Naive B cell (primary cell): ENCODE data around the gene AGFG2. TPM values are rescaled to one million over a fixed set of nuclear protein-coding genes. Genes with fewer than 3 reads are reported as not detected.

Experiments used
- ATAC-seq, 2 donors: fragments of 150-1000 bp; cut with Tn5 transposase; 2 replicates each; pipeline ENCODE4 v1.10.0; 2021; ENCODE audit warnings: low read depth in 2 of 2, mild to moderate bottlenecking in 2 of 2, moderate library complexity in 2 of 2
- DNase-seq: peaks from one replicate; pipeline ENCODE4 v3.0.0; 2022
- H3K27ac Mint-ChIP-seq, 6 donors: one replicate each; pipeline ENCODE4 v1.8.0; 2020 to 2022; ENCODE audit warnings: mild to moderate bottlenecking in 6 of 6, mixed read lengths in 6 of 6, moderate library complexity in 5 of 6, inconsistent platforms in 2 of 6
- H3K27me3 Mint-ChIP-seq, 3 donors: one replicate each; pipeline ENCODE4 v1.8.0; 2021 to 2022; ENCODE audit warnings: mixed read lengths in 3 of 3, mild to moderate bottlenecking in 1 of 3
- H3K36me3 Mint-ChIP-seq, 2 donors: one replicate each; pipeline ENCODE4 v1.8.0; 2020 to 2022; ENCODE audit warnings: mixed read lengths in 2 of 2, inconsistent platforms in 1 of 2, mild to moderate bottlenecking in 1 of 2
- H3K4me1 Mint-ChIP-seq, 3 donors: one replicate each; pipeline ENCODE4 v1.8.0; 2020 to 2022; ENCODE audit warnings: mixed read lengths in 3 of 3, inconsistent platforms in 1 of 3, mild to moderate bottlenecking in 1 of 3, moderate library complexity in 1 of 3
- H3K4me3 Mint-ChIP-seq, 8 donors: one replicate each; pipeline ENCODE4 v1.8.0; 2020 to 2022; ENCODE audit warnings: mild to moderate bottlenecking in 8 of 8, mixed read lengths in 8 of 8, moderate library complexity in 8 of 8, inconsistent platforms in 2 of 8
- H3K9me3 Mint-ChIP-seq, 7 donors: one replicate each; pipeline ENCODE4 v1.8.0; 2020 to 2022; ENCODE audit warnings: mixed read lengths in 7 of 7, mild to moderate bottlenecking in 5 of 7, inconsistent platforms in 2 of 7, moderate library complexity in 1 of 7
- polyA plus RNA-seq, 6 donors: library from polyadenylated mRNA; unstranded; fragments of 300-500 nt; fragmentation: Illumina TruSeq; gene quantifications; one replicate each; pipeline ENCODE4 v1.2.3, GENCODE V29; 2021; ENCODE audit warnings: low read depth in 6 of 6

AGFG2 gene
- polyA plus RNA-seq, 6 donors from 2014 or later = 3.1 to 5.9 (median 4.1) TPM; not detected in 1

DNA sequence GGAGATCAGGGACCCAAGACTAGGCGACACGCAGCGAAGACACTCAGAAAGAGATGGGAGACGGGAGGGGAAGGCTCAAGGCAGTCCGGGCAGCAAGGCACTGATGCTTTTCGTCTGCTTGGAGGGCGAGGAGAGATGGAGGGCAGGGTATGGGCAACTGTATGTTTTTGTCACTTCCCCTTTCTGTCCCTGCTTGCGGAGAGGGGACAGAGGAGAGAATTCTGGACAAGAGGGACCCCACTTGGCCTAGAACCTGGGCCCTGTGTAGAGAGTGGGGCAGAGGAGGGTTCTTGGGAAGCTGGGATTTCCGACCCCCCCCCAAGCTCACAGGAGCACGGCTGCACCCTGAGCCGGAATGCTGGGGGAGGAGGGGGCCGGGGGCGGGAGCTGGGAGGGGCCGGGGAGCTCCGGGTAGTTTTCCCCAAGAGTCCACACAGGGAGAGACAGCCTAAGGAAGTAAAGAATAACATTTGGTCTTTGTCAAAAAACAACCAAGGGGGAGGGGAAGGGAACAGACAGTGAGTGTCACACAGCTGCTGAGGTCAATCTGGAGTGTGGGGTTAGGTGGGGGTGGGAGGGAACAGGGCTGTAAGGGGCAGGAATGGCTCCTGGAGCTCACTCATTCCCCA lies 45.2 kb downstream of the AGFG2 start:
- ATAC-seq (no peak), DNase-seq (no peak)
- Mint-ChIP-seq H3K9me3 (no peaks in the 10 kb centered on the region), H3K27me3 (no peaks in the 10 kb centered on the region), H3K27ac (peak overlapping the region; percentile 95 to 100 (median 98)), H3K4me3 (peak overlapping the region; percentile 95 to 99 (median 97)), H3K36me3 (no peaks in the 10 kb centered on the region), H3K4me1 (peaks cover 35 to 50% (median 44%) of the 10 kb centered on the region in 3 donors)

DNA sequence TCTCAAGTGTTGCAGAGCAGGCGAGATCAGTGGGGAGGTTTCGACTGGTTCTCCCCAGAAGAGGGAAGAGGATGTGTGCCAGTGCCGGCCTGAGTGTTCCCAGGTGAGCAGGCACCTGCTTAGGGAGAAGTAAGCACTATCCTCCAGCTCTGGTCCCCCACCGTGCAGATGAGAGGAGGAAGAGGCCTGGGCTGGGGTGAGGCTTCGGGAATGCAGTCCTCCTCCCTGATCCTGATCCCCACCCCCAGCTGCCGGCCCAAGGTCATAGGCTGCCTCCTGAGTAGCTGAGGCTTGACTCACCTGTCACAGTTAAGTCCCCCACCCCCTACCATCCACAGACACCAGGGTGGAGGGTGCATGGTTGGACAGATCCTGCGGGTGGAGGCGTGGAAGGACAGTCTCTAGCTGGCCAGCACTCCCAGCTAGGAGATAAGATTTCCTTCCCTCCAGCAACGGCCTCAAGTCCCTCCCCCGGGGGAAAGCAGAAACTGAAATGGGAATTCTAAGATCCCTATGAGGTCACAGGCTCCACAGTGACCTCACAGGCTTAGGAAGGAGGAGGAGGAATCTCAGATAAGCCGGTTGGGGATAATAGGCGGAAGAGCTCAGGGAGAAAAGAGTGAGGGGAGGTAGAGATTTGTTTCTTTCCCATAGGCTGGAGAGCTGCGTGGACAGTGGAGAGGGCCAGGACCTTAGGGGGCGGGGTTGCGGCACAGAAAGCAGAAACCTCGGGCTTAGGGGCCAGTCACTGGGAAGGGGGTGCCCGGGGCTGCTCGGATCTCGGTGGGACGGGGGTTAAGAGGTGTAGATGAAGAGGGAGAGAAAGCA lies 45.9 kb downstream of the AGFG2 start:
- no peak for DNase-seq
- Mint-ChIP-seq H3K36me3 (no peaks in the 10 kb centered on the region), H3K27ac (peak overlapping the region; percentile 39 to 100 (median 98)), H3K4me1 (peaks cover 35 to 46% (median 44%) of the 10 kb centered on the region in 3 donors), H3K27me3 (peaks cover 0 to 7% (median 0%) of the 10 kb centered on the region in 3 donors), H3K9me3 (no peaks in the 10 kb centered on the region), H3K4me3 (peak overlapping the region; percentile 95 to 99 (median 97))
- no peak for ATAC-seq

DNA sequence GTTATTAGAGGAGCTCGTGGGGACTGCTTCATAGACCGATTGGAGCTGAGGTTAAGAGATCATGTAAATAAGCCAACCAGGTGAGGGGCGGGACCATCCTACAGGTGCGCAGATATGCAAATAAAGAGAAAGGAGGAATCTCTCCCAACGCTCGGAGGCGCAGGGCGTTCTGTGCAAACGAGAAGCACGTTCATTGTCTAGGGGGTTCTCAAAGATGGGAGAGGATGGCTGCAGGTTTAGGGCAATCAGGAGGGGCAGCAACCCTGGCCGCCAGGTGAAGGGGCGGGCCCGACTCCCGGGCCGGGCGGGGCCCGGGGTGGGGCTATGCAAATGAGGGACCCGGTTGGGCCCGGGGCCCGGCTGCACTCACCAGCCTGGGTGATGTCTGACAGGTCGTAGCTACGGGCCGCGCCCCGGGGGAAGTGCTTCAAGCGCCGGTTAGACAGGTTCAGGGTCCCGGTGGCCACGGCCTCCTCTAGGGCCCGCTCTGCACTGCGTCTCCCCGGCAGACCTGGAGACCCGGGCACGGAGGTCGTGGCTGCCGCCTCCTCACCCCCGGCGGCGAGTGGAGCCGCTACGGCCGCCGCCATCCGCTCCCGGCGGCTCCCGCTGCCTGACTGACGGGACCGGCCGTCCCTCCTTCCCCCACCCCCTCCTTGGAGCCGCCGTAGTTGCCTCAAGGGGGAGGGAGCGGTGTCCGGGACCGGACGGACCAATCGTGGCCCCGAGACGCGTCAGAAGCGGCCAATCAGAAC lies 46.7 kb downstream of the AGFG2 start, which contains the start of gene LRCH4:
Gene LRCH4, minus strand, starts transcription at position 619 of the 755 bp plus-strand sequence. Its CDS starts 29 bp downstream, at position 590.
- Mint-ChIP-seq H3K27ac (peak within 1 kb of the TSS; percentile 39 to 100 (median 98)), H3K27me3 (peaks cover 5 to 15% (median 7%) of the 10 kb centered on the region in 3 donors), H3K9me3 (no peaks in the 10 kb centered on the region), H3K4me3 (peak within 1 kb of the TSS; percentile 95 to 99 (median 97)), H3K4me1 (peaks cover 35 to 46% (median 44%) of the 10 kb centered on the region in 3 donors), H3K36me3 (no peaks in the 10 kb centered on the region)
- ATAC-seq (peak; percentile 15 to 19), DNase-seq (peak; percentile 71)

DNA sequence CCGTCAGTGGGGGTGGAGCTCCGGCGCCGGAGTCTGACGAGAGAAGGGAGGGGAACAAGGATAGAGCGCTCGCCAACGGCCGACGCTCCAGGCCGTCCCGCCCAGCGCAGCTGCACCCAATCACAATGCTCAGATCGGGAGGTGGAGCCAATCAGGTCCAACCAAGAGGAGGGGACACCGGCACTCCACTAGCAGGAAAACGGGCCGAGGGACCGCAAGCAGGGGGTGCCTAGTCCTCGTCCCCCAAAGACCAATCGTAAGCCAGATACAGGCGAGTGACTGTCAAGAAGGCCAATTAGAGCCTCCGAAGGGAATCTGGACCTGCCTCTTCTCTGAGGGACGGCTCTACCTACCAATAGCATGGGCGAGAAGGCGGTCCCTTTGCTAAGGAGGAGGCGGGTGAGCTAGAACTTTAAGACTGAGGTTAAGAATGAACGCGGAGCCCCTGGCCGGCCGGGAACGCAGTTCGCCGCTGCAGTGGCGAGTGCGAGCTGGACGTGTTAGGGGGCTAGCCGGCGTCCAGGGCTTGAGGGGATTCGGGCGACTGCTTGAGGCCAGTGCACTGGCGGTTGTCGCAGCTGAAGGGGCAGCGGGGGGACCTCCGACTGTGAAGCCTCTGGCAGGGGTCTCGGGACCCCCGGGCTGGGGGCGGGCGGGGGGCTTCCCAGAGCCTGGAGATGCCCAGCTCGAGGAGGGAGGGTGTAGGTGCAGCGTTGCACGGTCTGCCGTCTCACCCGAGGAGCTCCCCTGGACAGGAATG lies 47.4 kb downstream of the AGFG2 start, which contains the start of gene FBXO24:
Gene FBXO24, plus strand, starts transcription at position 63 of the 760 bp plus-strand sequence. Its CDS starts 298 bp downstream, at position 361.
- DNase-seq = peak; percentile 99
- peak within 1 kb of the TSS; percentile 39 to 100 (median 98) for H3K27ac Mint-ChIP-seq
- peak; percentile 78 for ATAC-seq
- H3K27me3 Mint-ChIP-seq = peaks cover 5 to 19% (median 8%) of the 10 kb centered on the region in 3 donors
- H3K4me1 Mint-ChIP-seq = peaks cover 35 to 45% (median 44%) of the 10 kb centered on the region in 3 donors
- H3K9me3 Mint-ChIP-seq = no peaks in the 10 kb centered on the region
- peak within 1 kb of the TSS; percentile 95 to 99 (median 97) for H3K4me3 Mint-ChIP-seq
- H3K36me3 Mint-ChIP-seq = no peaks in the 10 kb centered on the region

DNA sequence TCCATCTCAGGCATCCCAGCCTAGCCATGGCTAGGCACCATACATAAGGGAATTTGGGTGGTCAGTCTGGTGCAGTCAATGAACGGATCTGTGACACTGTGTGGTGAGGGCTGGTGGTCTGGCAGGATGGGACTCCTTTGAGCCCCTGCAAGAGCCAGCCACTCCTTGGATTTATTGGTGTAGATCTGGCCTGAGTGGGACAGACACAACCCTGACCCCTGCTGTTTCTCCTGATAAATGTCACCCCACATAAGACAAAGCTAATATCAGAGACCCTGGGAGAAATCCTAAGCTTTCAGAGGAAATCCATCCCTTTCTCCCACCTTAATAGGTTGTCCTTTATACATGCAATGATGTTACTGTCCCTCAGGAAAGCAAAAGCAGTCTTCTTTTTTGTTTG lies 49.4 kb downstream of the AGFG2 start:
- H3K4me1 Mint-ChIP-seq = peaks cover 25 to 32% (median 29%) of the 10 kb centered on the region in 3 donors
- peak overlapping the region in 6 of 8 donors; percentile 51 to 97 (median 68) for H3K4me3 Mint-ChIP-seq
- H3K27ac Mint-ChIP-seq = no peak overlapping the region
- ATAC-seq (no peak), DNase-seq (no peak)
- H3K9me3 Mint-ChIP-seq = no peaks in the 10 kb centered on the region
- peaks cover 11 to 33% (median 16%) of the 10 kb centered on the region in 3 donors for H3K27me3 Mint-ChIP-seq
- no peaks in the 10 kb centered on the region for H3K36me3 Mint-ChIP-seq

DNA sequence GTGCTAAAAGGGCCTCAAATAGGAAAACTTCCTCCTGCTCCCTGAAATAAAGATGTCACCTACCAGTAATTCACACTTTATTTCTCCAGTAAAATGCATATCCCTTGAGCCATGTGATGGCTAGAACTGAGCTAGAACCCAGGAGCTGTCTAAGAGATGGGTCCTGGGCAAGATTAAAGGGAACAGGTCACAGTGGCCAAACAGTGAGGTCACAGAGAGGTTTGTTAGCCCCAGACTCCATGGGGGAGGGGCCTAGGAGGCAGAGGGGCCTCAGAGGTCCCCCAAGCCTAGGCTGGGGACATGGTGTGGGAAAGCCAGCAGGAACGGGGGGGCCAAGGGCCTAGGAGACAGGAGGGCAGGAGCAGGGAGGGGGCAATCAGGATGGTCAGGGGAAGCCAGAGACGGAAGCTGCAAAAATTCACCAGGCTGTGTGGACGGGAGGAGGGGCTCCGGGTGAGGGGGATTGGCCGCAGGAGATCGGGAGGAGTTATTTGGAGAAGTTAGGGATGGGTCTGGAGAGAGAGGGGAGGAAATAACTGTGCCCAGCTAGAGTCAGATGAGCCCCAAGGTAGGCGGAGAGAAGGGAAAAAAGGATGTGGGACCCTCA lies 50.4 kb downstream of the AGFG2 start:
- Mint-ChIP-seq H3K9me3 (no peaks in the 10 kb centered on the region), H3K27ac (no peak overlapping the region), H3K4me1 (peaks cover 15 to 22% (median 22%) of the 10 kb centered on the region in 3 donors), H3K4me3 (no peak overlapping the region), H3K27me3 (peaks cover 11 to 41% (median 16%) of the 10 kb centered on the region in 3 donors), H3K36me3 (no peaks in the 10 kb centered on the region)
- ATAC-seq = no peak
- DNase-seq = no peak

DNA sequence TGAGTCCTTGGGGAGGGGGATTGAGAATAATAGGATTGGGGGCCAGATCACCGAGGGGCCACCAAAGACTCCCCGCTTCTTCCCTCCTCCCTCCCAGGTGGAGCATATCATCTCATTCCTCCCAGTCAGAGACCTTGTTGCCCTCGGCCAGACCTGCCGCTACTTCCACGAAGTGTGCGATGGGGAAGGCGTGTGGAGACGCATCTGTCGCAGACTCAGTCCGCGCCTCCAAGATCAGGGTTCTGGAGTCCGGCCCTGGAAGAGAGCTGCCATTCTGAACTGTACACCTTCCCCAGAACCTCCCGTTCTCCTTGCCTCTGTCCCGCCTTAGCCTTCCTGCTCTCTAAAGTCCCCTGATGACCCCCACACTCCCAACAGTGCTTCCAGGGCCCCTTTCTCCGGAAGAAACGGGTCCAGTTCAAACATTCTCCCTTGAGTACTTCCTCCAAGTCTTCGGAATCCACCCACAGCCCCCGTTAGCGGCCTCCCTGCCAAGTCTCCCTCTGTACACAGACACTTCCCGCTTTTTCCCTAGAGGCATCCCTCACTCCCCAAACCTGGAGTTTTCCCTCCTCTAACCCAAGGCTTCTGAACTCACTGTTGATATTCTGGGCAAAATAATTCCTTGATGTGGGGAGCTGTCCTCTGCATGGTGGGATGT lies 51.2 kb downstream of the AGFG2 start:
- Mint-ChIP-seq H3K9me3 (no peaks in the 10 kb centered on the region), H3K4me1 (peaks cover 8 to 14% (median 14%) of the 10 kb centered on the region in 3 donors), H3K27me3 (peaks cover 11 to 48% (median 16%) of the 10 kb centered on the region in 3 donors), H3K4me3 (peak overlapping the region in 1 of 8 donors; percentile 24), H3K36me3 (no peaks in the 10 kb centered on the region), H3K27ac (no peak overlapping the region)
- ATAC-seq = no peak
- DNase-seq = no peak

DNA sequence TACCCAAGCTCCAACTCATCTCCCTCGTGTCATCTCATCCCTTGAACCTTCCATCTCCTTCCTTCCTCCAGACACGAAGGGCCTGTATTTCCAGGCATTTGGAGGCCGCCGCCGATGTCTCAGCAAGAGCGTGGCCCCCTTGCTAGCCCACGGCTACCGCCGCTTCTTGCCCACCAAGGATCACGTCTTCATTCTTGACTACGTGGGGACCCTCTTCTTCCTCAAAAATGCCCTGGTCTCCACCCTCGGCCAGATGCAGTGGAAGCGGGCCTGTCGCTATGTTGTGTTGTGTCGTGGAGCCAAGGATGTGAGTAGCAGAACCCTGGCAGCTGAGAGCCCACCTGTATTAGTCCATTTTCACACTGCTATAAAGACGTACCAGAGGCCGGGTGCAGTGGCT lies 52.6 kb downstream of the AGFG2 start:
- Mint-ChIP-seq H3K27ac (no peak overlapping the region), H3K27me3 (peaks cover 11 to 50% (median 16%) of the 10 kb centered on the region in 3 donors), H3K4me3 (no peak overlapping the region), H3K4me1 (peaks cover under 1 to 11% (median 8%) of the 10 kb centered on the region in 3 donors), H3K9me3 (no peaks in the 10 kb centered on the region), H3K36me3 (no peaks in the 10 kb centered on the region)
- DNase-seq (no peak), ATAC-seq (no peak)

DNA sequence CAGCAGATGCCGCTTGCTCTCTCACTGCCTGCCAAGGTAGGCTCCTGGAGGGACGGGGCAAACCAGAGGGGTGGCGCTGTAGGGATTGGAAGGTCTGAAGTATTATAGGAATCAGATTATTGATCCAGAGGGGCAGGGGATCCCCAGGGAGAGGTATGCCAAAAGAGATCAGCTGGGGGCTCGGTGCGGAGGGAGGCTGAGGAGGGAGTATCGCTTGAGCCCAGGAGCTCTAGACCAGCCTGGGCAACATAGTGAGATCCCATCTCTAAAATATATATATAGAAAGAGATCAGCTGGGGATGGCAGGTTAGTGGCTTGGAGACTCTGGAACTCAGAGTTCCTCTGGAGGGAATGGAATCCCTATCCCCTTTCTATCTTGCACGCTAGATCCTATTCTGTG lies 56.2 kb downstream of the AGFG2 start:
- Mint-ChIP-seq H3K9me3 (no peaks in the 10 kb centered on the region), H3K27ac (peak overlapping the region in 1 of 6 donors; percentile 5), H3K36me3 (no peaks in the 10 kb centered on the region), H3K4me1 (peaks cover 0 to 2% (median 0%) of the 10 kb centered on the region in 3 donors), H3K4me3 (no peak overlapping the region), H3K27me3 (peaks cover 8 to 47% (median 14%) of the 10 kb centered on the region in 3 donors)
- DNase-seq (no peak), ATAC-seq (no peak)

DNA sequence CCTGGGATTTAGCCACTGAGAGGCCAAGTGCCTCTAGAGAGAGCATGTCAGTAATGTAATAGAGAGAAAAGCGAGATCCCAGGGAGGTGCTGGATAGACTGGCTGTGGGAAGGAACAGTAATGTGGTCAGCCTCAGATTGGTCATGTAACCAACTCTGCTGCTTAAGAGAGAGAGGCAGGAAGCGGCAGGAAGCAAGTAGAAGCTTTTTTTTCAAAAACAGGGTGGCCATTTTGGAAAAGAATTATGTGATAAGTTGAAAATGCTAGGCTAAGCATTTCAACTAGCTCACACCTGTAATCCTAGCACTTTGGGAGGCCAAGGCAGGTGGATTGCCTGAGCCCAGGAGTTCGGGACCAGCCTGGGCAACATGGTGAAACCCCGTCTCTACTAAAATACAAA lies 59.4 kb downstream of the AGFG2 start:
- Mint-ChIP-seq H3K4me1 (peaks cover 0 to 2% (median 0%) of the 10 kb centered on the region in 3 donors), H3K27me3 (peaks cover 0 to 32% (median 0%) of the 10 kb centered on the region in 3 donors), H3K27ac (peak overlapping the region in 1 of 6 donors; percentile 58), H3K4me3 (peak overlapping the region in 2 of 8 donors; percentile 7 to 12), H3K9me3 (no peaks in the 10 kb centered on the region), H3K36me3 (no peaks in the 10 kb centered on the region)
- DNase-seq (no peak), ATAC-seq (no peak)

DNA sequence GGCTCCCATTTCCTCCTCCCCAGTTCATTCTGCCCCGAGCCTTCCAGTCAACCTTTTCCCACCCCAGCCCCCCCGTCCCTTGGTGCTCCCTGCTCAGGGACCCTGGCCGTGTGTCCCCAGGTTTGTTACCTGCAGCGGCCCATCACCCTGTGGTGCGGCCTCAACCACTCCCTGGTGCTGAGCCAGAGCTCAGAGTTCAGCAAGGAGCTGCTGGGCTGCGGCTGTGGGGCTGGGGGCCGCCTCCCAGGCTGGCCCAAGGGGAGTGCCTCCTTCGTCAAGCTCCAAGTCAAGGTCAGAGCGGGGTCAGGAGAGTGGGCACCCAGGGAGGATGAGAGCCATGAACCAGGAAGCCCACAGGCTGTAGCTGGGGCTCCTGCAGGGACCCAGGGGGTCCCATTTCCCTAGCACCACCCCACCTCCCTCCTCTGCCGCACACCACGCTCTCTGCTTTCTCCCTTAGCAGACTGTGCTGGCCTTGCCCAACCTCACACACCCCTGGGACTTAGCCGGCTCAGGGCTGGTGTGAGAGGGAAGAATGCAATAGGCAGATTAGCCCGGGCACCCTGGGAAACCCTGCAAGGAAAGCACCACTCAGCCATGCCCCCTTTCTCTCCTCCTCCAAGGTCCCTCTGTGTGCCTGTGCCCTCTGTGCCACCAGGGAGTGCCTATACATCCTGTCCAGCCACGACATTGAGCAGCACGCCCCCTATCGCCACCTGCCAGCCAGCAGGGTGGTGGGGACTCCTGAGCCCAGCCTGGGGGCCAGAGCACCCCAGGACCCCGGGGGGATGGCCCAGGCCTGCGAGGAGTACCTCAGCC lies 61.1 kb downstream of the AGFG2 start:
- ATAC-seq (no peak), DNase-seq (no peak)
- Mint-ChIP-seq H3K4me3 (peak overlapping the region in 1 of 8 donors; percentile 51), H3K27ac (no peak overlapping the region), H3K36me3 (no peaks in the 10 kb centered on the region), H3K9me3 (no peaks in the 10 kb centered on the region), H3K4me1 (peaks cover 4 to 12% (median 12%) of the 10 kb centered on the region in 3 donors), H3K27me3 (peaks cover 0 to 19% (median 0%) of the 10 kb centered on the region in 3 donors)
